ENCODE results near the gene PTPRG.

Gene PTPRG

DNA sequence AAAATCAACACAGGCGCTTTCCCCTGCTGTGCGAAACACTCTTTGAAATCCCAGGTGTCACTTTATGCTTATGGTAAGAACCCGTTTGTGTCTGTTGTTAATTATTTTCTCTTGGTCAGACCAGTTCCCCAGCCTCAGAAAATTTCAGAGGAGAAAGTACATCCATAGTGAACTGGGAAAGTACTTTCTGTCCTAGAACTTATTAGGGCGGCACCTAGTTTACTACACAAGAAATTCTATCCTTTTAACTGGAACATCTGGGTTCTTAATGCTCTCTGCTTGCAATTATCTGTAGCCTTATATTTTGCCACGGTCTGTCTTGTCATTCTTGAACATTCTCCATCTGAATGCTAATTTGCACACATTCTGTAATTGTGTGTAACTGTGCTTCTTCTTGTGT lies 215.0 kb downstream of the PTPRG start:
- no peak for DNase-seq

DNA sequence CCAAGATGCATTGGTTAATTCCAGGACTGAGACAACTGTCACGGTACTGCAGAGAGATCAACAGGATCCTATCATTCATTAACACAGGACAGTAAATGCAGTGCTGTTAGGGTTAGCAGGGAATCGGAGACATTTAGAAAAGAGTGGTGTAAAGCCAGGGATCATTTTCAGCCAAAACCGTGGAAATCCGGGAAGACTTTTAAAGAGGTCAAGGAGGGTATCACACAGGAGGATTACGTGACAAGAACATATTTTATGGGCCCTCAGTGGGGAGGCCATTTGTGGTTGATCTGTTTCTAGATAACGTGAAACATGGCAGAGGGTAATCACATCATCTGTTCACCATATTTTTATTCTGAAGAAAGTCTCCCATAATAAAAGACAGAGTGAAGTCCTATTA lies 216.1 kb downstream of the PTPRG start:
- DNase-seq = no peak

DNA sequence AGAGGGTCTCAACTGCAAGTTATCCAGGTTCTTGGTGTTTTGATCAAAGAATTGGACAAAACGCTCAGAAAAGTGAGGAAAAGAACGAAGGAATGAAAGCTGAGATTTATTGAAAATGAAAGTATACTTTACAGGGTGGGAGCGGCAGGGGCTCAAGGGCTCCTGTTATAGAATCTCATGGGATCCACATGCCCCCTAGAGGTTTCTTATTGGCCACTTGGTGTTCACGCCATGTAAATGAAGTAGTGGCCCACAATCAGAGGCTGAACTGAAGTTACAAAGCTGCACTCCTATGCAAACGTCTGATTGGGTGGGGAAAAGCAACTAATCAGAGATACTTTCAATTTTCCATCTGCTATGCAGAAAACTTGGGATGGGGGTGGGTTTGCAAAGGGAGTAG lies 216.7 kb downstream of the PTPRG start:
- no peak for DNase-seq

DNA sequence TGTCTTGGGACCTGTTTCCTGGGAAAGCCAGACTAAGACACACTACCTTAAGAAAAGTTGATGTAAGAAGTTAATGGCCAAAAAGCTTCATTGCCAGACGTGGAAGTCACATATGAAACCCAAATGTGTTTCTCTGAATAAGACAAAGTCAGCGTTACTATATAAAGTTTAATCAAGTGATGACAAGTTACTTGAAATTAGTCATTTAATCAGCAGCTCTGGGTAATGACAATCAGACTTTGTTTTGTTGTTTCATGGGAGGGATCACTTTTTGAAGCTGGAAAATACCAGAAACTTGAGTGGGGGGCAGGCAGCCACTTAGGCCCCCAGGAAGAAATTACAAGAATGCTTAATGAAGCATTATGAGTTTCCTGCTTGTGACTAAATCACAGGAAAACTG lies 218.6 kb downstream of the PTPRG start:
- DNase-seq = no peak

DNA sequence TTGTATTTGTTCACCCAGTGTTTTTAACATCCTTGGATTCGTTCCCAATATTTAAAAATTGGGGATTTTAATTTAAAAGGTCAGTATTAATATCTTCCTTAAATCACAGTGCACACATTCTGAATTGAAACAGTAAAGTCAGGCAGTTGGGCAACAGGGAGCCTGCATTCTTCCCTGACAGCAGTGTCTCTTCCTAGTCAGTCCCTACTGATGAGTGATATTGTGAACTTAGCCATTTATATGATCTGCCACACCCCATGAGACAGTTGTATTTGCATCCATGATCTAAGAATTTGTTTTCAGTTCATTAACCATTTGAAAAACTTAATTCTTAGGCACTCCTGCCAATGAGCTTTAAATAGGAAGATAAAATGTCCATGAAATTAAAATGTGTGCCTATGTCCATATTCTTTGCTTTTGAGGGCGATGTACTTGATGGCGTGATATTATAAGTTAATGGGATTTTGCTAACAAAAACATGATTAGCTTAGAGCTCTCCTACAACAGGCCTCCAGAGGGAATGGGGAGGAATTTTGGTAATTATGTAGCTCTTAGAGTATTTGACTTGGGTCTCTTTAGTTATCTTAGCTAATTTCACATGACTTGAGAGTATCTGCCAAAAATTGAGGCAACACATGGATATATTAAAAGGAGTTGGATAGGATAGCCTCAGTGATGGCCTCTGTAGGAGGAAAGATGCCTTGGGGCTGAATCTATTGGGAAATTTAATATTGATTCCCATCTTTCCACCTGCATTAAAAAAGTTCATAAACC lies 219.3 kb downstream of the PTPRG start:
- no peak for DNase-seq

DNA sequence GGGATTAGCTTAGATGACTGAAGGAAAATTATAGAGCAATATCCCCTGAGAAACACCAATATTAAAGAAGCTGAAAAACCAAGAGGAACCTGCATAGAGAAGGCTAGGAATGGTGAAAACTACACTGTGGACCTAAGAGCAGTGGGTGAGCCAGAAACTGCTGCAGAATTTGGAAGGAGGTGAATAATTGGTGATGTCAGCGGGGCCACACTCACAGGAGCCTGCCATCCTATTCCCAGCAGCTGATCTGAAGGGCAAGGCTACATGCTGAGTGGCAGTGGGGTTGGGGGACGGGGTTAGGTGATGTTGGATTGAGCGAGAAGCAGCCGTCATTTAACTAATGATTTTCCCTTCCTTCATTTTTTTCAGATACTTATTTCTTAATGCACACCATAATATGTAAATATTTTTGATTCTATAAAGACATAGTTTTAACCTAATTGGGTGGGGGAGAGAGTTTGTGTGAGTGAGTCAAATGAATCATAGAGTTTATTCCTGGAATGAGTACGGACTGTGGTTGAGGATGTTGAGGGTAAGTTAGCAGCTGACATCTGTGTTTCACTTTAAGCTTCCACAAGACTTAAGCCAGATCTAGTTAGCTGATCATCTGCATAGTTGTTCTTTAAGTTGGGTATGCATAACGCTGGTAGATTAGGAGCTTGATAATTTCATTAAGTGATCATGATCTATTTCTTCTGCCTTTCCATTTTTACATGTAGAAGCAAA lies 222.8 kb downstream of the PTPRG start:
- DNase-seq = no peak

DNA sequence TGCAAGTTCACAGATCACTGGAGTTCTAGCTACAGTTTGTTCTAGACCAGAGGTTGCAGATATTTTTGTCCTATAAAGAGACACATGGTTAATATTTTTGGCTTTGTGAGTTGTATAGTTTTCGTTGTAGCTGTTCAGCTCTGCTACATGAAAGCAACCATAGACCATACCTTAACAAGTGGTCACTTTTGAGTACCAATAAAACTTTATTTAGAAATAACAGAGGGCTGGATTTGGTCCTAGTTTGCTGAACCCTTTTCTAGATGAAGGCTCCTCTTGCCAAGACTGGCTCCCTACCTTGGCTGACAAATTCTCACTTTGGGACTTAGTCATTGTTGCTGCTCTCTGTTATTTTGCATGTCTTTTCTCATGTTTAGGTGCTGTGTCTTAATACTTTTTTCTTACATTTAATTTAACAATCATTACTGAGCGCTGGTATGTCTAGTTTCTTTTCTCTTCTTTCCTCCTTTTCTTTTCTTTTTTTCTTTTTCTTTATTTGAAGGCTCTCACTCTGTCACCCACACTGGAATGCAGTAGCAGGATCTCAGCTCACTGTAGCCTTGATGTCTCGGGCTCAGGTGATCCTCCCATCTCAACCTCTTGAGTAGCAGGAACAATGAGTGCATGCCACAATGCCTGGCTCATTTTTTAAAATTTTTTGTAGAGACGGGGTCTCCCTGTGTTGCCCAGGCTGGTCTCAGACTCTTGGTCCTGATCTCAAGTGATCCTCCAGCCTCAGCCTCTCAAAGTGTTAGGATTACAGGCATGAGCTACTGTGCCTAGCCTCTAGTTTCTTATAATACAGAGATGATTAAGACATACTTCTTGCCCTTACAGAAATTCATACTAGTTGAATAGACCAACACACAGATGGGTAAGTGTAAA lies 227.5 kb downstream of the PTPRG start:
- DNase-seq = no peak

DNA sequence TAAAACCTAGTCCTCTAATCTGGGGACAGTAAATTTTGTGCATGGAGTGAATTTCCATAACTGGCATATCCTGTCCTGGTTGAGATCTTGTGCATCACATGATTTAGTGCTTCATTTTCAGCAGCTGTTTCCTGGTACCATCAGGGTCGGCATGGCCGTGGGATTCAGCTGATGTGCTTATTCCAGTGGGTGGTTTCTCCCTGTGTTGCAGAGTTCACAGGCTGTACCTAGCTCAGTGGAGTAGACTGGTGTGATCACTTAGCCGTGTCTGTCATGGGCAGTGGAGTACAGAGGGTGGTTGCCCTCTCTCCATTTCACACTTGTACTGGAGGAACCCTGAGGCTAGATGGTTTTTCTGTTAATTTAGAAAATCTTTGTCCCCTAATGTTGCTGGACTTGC lies 228.5 kb downstream of the PTPRG start:
- no peak for DNase-seq

DNA sequence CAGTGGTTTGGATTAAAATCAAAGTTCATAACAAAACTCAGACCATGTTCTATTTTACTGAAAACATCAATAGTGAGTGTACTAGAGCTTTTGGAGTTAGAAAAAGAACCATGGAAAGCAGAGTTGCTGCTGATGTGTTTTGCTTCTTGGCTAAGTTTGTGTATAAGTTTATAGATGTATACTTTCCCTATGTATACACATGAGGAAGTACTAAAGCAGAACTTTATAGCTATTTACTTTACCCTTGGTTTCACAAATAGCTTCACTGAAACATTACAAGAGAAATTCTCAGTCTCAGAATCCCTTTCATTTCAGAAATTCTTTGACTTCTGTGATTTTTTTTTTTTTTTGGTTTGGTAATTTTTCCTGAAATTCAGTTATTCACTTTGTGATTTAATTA lies 229.0 kb downstream of the PTPRG start:
- no peak for DNase-seq

DNA sequence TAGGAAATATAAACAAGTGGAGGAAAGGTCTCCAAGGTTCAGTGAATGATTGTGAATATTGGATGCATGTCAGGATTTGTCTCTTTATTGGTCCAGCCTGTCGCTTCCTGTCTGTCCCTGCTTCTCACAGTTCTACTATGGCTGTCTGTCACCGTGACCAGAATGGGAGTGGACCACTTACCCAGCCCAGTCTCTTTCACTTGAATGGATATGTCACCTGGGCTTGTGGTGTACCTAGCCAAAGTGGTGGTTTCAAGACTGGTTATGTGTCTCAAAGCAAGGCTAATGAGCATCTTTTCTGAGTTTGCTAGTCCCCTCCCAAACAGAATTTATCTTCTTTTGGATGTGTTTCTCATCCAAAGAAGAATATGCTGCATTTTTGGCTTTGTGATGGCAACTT lies 231.7 kb downstream of the PTPRG start:
- no peak for DNase-seq

DNA sequence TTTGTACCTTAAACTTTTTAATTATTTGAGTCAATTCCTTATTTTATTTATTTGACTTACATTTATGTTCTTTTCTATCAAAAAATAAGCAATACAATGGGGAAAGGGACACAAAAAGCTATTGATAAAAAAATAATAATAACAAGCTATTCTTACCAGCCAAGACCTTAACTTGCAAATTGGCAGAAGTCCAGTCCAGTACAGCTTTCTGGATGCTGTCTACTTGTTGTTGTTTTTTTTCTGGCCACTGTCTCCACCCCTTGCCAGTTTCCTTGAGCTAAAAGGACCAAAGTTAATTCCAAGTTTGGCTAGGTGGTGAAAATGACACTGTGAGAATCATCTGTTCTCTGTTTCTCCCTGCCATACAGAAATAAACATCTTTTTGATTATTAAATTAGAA lies 232.2 kb downstream of the PTPRG start:
- DNase-seq = no peak

DNA sequence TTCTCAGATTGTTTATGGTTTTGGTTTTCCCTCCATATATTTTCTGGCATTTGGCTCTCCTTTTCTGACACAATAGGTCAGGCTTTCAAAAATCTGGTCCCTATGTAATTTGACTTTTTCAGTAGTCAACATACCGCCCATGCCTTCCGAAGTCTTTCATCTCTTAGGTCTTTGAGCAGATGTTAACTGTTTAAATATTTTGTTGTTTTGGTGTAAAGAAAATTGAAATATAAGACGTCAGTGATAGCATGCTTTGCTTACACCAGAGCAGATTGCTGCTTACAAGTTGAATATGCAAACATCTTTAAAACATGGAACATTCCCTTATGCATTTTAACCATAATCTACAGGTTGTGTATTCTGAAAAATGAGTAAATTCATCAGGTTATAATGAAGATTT lies 233.0 kb downstream of the PTPRG start:
- DNase-seq = no peak

DNA sequence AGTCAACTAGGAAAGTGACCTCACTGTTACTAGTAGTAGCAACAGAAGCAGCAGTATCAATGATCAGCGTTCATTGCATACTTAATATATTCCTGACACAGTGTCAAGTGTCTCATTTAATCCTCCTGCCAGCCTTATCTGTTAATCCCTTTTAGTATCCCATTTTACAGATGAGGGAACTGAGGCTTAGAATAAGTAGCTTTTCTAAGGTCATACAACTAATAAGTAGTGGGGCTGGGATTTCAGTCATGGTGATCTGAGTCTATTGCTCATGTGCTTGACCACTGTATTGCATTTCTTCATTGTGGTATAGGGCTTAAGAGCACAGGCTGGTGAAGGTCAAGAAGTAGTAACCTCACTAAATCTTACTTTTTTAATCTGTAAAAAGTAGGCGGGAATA lies 233.6 kb downstream of the PTPRG start:
- no peak for DNase-seq

DNA sequence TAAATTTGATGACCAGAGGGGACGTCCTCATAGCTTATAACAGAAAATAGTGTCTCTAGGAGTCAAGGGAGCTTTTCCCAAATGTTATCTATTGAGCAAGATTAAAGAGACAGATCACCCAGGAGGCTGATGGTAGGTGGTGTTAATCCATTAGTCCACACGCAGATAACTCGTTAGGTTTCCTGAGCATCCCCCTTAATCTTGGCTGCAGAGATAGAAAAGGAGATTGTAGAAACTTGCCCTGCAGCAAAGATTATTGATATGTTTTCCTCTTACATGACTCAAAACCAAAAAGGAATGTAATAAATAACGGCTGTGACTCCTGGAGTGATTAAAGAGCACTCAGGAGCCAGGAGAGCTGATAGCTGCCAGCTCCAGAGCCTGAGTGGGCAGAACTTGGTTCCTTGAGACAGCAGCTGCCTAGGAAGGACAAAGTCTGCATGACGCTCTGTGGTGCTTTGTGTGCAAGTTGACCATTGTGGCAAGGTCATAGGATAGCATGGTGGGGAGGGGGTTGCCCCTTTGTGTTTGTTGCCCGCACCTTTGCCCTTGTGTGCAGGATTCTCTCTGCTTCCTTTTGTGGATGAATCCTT lies 234.8 kb downstream of the PTPRG start:
- DNase-seq = no peak

DNA sequence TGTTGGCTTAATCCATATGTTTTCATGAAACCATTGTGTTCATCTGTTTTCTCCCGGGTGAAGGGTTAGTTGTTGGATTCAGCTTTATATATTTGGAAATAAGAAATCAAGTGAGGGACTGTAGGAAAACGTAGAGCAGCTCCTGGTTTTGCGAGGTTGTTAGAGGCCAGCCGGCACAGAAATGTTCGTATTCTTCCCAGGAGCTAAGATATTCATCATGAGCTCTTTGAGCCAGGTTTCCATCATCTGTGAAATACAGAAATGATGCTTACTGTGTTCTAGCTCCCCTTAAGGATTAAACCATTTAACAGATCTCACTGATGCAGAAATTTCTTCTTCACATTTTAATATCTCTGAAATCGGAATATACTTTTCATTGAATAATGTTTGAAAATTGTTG lies 235.5 kb downstream of the PTPRG start:
- no peak for DNase-seq

DNA sequence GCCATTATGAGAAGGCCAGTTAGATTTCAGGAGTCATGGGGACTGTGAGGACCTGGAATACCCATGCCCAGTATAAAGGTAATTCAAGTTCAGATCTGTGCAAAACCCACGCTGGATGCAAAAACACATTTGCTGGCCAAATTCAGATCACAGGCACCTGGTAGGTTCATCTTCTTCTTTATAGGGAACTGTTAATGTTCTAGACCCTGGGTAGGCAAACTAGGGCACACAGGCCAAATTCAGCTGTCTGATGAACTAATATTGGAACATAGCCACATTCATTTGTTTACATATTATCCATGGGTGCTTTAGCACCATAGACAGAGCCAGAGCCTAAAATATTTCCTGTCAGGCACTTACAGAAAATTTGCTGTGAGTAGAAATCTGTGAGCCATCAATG lies 241.4 kb downstream of the PTPRG start:
- DNase-seq = no peak

DNA sequence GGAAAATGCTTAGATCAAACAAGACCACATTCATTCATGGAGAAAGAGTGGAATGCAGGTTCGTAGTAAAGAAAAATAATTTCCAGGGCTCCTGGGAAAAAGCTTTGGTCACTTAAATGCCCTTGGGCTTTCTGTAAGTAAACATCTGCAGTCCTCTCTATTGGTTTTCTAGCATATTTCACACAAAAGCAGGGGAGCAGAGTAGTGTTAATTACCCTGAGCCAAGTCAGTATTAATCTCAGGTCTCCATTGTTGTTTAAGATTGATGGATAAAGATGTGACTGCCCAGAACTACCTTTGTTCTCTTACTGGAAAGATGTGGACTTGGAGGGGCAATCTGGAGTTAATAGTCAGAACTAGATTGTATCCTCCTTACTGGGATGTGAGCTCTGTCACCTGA lies 242.6 kb downstream of the PTPRG start:
- no peak for DNase-seq

DNA sequence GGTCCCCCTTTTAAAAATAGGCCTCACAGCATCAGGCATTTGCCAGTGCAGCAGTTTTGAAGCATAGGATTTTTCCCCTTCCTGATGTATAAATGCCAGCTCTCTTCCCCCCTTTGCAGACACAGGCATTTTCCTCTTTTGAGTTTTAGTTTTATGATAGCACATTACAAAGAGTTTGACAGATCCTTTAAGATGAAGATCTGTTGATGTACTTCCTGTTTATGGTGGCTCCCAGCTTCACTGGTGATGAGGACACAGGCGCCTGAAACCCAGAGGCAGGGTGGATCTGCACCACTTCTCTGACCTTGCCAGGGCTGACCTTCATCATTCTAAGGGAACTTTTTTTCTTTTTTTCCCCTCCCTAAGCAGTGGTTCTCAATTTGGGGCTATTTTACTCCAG lies 243.4 kb downstream of the PTPRG start:
- DNase-seq = no peak

DNA sequence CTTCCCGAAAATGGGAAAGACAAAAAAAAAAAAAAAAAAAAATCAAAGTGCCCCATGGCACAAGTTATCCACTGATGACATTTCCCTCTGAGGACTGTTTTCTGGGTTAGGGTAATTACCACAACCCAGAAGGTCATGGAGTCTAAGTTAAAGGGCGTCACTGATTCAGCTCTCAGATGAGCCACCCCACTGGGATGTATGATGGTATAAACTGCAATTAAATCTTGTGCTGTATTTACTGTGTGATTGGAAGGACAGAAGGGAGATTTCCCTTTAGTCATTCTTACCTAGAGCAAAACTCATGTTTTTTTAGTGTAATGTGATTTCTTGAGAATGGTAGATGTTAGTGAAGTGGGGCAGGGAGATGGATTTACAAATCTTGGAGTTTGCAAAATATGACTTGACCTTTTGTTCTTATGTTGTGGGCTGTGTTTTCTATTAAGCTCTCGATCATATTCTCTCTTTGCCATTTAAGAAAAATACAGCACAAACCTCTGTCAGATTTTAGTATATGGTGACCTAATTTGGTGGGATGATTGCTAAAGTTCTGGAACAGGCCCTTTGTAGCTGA lies 244.2 kb downstream of the PTPRG start:
- no peak for DNase-seq

DNA sequence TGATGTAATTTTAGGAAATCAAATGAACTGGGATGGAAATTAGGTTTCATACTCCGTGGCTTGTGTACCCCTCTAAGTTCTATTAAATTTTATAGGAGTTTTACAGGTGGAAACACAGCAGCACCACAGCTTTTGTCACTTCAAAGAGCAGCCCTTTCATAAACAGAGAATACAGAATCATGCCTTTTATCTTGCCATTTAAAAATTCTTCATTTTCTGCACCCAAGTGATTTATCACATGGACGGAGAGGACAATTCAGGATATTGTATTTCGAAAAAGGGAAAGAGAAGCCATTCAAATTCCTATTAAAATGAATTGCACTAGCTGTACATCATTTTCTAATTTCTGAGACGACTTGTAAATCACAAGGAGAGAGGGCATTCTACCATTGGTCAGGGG lies 245.4 kb downstream of the PTPRG start:
- no peak for DNase-seq

DNA sequence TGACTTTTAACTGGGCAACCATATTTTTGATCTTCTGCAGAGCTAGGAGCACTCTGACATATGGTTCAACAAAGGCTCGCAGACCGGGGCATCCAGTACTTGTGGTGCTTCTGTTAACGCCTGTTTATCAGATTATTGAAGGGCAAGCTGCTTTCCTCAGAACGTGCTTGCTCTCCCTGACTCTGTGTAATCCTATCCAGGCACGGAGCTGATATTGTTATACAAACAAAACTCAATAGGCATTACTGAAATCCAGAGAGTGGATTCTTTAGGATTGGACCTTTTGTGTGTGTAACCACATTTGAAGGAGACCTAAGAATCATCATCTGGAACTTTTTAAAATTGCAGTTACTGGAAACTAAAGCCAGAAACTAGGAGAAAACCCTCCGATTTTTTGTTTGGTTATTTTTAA lies 246.5 kb downstream of the PTPRG start:
- no peak for DNase-seq

DNA sequence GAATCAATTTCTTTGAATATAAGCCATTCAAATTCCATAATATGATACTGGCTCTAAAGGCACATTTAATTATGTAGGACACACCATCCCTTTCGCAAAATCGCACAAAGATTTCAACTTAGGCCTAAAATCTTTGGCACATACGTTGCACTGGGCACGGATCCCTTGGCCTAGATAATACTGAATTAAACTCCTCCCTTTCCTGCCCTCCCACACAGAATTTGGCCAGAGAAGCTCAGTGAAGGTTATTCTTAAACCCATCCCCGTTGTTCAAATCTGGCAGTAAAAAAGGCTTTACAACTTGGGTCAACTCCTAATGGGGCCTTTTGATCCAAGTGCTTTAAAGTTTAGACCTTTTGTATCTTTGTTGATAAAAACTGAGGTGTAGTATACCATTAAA lies 247.2 kb downstream of the PTPRG start:
- no peak for DNase-seq

DNA sequence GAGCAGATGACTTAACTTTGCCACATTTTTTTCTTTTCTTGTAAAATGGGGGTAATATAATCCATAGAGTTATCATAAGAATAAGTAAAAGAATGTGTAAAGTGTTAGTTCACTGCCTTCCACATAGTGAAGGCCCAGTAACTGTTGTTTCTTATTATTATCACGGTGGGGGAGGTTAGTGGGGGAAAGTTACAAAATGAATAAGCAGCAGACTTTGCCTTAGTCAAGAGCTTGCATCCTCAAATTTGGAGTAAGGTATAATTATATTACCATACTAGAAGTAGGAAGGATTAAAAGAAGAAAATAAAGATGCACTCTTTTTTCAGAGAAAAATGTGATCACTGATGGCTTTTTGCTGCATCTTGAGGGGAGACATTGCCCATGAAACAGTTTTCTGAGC lies 247.6 kb downstream of the PTPRG start:
- no peak for DNase-seq

All from stimulated activated naive CD4-positive, alpha-beta T cell treated with Interleukin-2 at 50 U/mL for 16 hours (primary cell).